ENCODE measurements around the gene MORF4L1.

GRCh38 chr15:78938658-78939488 lies 66.2 kb downstream of the MORF4L1 start:
- TF ChIP-seq CTCF (IDR thresholded peaks at IDR 0.05) (no peak), POLR2A (IDR thresholded peaks at IDR 0.05) (no peak)

All from body of pancreas (tissue), 4 donors.